Endothelial cell of umbilical vein (primary cell): ENCODE data around the gene TMEM184B. TPM values are rescaled to one million over a fixed set of nuclear protein-coding genes. Genes with fewer than 3 reads are reported as not detected.

Experiments used
- BruUV-seq: library from RNA; stranded (reverse); fragments of 400-500 nt; replicated peaks from 2 replicates; lab custom pipeline; 2021; lab: Mats Ljungman, UMichigan
- CTCF ChIA-PET: fragments of 300-600, 350-600 bp; sonication (Branson Sonifier 250); formaldehyde crosslinking; loops from one replicate; lab custom pipeline; 2021; ENCODE audit warnings: antibody characterized with exemption, inconsistent platforms; lab: Charles Lee
- POLR2A ChIA-PET: fragments of 300-600, 350-600 bp; sonication (Branson Sonifier 250); formaldehyde crosslinking; loops from one replicate; lab custom pipeline; 2021; ENCODE audit warnings: antibody characterized with exemption, inconsistent platforms; lab: Charles Lee
- DNase-seq: peaks from one replicate; pipeline ENCODE4 v3.0.0-alpha.2; 2011; ENCODE audit warnings: low read depth, low spot score
- FAIRE-seq: peaks from 2 replicates; lab custom pipeline; 2011; peaks lifted over from hg19 to GRCh38; lab: Jason Lieb, UNC
- H2AFZ ChIP-seq: 2 replicates; pipeline ENCODE4 v1.6.0; 2012; ENCODE audit warnings: low read depth, low read length, control low read depth, inconsistent platforms
- H3K27ac ChIP-seq: 2 replicates; pipeline ENCODE4 v1.5.1; 2011; ENCODE audit warnings: low read depth, mild to moderate bottlenecking, control low read depth, low read length, moderate library complexity; ENCODE audit not compliant: insufficient read depth
- H3K27me3 ChIP-seq, 2 experiments: 2 replicates each; pipeline versions ENCODE4 v1.6.0 to v1.6.1; 2011; ENCODE audit warnings: low read length in 2 of 2, mixed read lengths in 1 of 2; ENCODE audit not compliant: control insufficient read depth in 2 of 2, insufficient read depth in 2 of 2
- H3K36me3 ChIP-seq, 2 experiments: 2 replicates in 1 of 2; 3 replicates in 1 of 2; pipeline ENCODE4 v1.5.1; 2011; ENCODE audit warnings: low read length in 2 of 2, mild to moderate bottlenecking in 1 of 2, moderate library complexity in 1 of 2; ENCODE audit not compliant: control insufficient read depth in 2 of 2, insufficient read depth in 2 of 2; ENCODE audit errors: extremely low read depth in 1 of 2
- H3K4me1 ChIP-seq: 3 replicates; pipeline ENCODE4 v1.5.1; 2011; ENCODE audit warnings: mild to moderate bottlenecking, low read length; ENCODE audit not compliant: control insufficient read depth, insufficient read depth; ENCODE audit errors: extremely low read depth
- H3K4me2 ChIP-seq: 2 replicates; pipeline ENCODE4 v1.6.1; 2011; ENCODE audit warnings: low read length, control low read depth, mixed read lengths; ENCODE audit not compliant: insufficient read depth
- H3K4me3 ChIP-seq, 3 experiments: fragments of 200-600 bp in 1 of 3; sonication (generic), shearing (Covaris generic) in 1 of 3; replicated peaks in 1 of 3; 2 replicates each; pipeline ENCODE4 v1.5.1; 2011 to 2016; ENCODE audit warnings: control low read depth in 3 of 3, low read length in 3 of 3, mild to moderate bottlenecking in 2 of 3, inconsistent platforms in 1 of 3, low read depth in 1 of 3, moderate library complexity in 1 of 3; ENCODE audit not compliant: insufficient read depth in 1 of 3
- H3K79me2 ChIP-seq: 2 replicates; pipeline ENCODE4 v1.6.0; 2012; ENCODE audit warnings: low read length, inconsistent platforms; ENCODE audit not compliant: control insufficient read depth, insufficient read depth
- H3K9ac ChIP-seq: replicated peaks from 2 replicates; pipeline ENCODE3; 2011; ENCODE audit warnings: low read length, control low read depth; ENCODE audit not compliant: insufficient read depth; ENCODE audit errors: extremely low read depth
- H3K9me1 ChIP-seq: replicated peaks from 3 replicates; pipeline ENCODE4 v1.6.0; 2011; ENCODE audit warnings: mild to moderate bottlenecking, low read length; ENCODE audit not compliant: control insufficient read depth, insufficient read depth; ENCODE audit errors: extremely low read depth
- H3K9me3 ChIP-seq: replicated peaks from 2 replicates; pipeline ENCODE4 v1.5.1; 2012; ENCODE audit warnings: low read length, inconsistent platforms; ENCODE audit not compliant: control insufficient read depth, insufficient read depth
- H4K20me1 ChIP-seq: replicated peaks from 2 replicates; pipeline ENCODE3; 2011; ENCODE audit warnings: mild to moderate bottlenecking, low read length; ENCODE audit not compliant: control insufficient read depth, insufficient read depth; ENCODE audit errors: extremely low read depth
- EZH2 ChIP-seq: IDR thresholded peaks from 2 replicates; pipeline ENCODE4 v1.6.1; 2012; ENCODE audit warnings: borderline replicate concordance, low read depth, mild to moderate bottlenecking, moderate library complexity, low read length, inconsistent platforms; ENCODE audit not compliant: severe bottlenecking
- GATA2 ChIP-seq: IDR thresholded peaks from 2 replicates; pipeline ENCODE4 v1.7.0; 2011; ENCODE audit warnings: low read depth, mild to moderate bottlenecking, moderate library complexity, mixed read lengths, low read length; ENCODE audit not compliant: insufficient read length, insufficient read depth
- MYC ChIP-seq: IDR thresholded peaks from one replicate; pipeline ENCODE4 v1.6.1; 2011; ENCODE audit warnings: mild to moderate bottlenecking, low read depth, low read length
- POLR2A ChIP-seq: IDR thresholded peaks from 2 replicates; pipeline ENCODE4 v1.6.1; 2012; ENCODE audit warnings: low read depth, mild to moderate bottlenecking, control low read depth, low read length
- dilution Hi-C: fragments of 300-500 bp; cut with MboI; formaldehyde crosslinking; loops from one replicate; pipeline ENCODE4 v1.15.0; 2019; ENCODE audit warnings: low sequenced_read_pairs; ENCODE audit not compliant: extremely low pct_ligation_motif_present
- intact Hi-C: fragments of 100-400 bp; cut with micrococcal nuclease; formaldehyde crosslinking; loops from one replicate; pipeline ENCODE4 v1.10.0; 2022
- polyA plus RNA-seq, 4 experiments: library from polyadenylated mRNA; depleted of rRNA in 3 of 4; stranded (reverse) in 3 of 4; unstranded in 1 of 4; fragments of >200 nt; gene quantifications; 2 replicates each; pipeline versions ENCODE4 v1.2.1 to v1.2.3, GENCODE V29; 2011 to 2012; ENCODE audit warnings: missing spikeins in 1 of 4
- total RNA-seq: library from RNA; stranded (reverse); gene quantifications from 2 replicates; pipeline ENCODE4 v1.2.3, GENCODE V29; 2021
- TF ChIP-seq, protein P1 (sequence below): IDR thresholded peaks from 2 replicates; pipeline ENCODE4 v1.6.1; 2011; ENCODE audit not compliant: insufficient read depth, insufficient read length

TMEM184B gene
- total and polyA plus RNA-seq, 2 donors (not counting 3 experiments of a cell fraction or from before 2014, with no cell fraction given): 72.5 to 96.6 TPM

GRCh38 chr22:38207898-38208432 lies 64.8 kb downstream of the TMEM184B start:
- Histone ChIP-seq H3K4me3 (no peak overlapping the region), H3K4me1 (peaks cover 18% of the 10 kb centered on the region), H3K9me3 (no peaks in the 10 kb centered on the region), H3K36me3 (peaks cover 8 to 10% of the 10 kb centered on the region in 2 experiments), H4K20me1 (no peaks in the 10 kb centered on the region), H2AFZ (no peak overlapping the region), H3K9ac (no peak overlapping the region), H3K9me1 (no peaks in the 10 kb centered on the region), H3K27me3 (no peaks in the 10 kb centered on the region), H3K79me2 (peaks cover 94% of the 10 kb centered on the region), H3K27ac (no peak overlapping the region), H3K4me2 (no peak overlapping the region)
- CTCF ChIA-PET: interaction anchor here (1.1 to 1.4 kb wide), 3 partner anchors 32 to 93 kb away, joined by 3 to 5 read pairs (median 3); no protein-coding TSS in a partner anchor
- POLR2A ChIA-PET: no interaction called here
- TF ChIP-seq, protein P1, sequence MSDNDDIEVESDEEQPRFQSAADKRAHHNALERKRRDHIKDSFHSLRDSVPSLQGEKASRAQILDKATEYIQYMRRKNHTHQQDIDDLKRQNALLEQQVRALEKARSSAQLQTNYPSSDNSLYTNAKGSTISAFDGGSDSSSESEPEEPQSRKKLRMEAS: no peak
- TF ChIP-seq EZH2: no peak
- no peak for TF ChIP-seq GATA2
- dilution Hi-C loops: no loop called here
- intact Hi-C loops: no loop called here
- FAIRE-seq: no peak
- DNase-seq: no peak
- no TSS peak for BruUV-seq

DNA sequence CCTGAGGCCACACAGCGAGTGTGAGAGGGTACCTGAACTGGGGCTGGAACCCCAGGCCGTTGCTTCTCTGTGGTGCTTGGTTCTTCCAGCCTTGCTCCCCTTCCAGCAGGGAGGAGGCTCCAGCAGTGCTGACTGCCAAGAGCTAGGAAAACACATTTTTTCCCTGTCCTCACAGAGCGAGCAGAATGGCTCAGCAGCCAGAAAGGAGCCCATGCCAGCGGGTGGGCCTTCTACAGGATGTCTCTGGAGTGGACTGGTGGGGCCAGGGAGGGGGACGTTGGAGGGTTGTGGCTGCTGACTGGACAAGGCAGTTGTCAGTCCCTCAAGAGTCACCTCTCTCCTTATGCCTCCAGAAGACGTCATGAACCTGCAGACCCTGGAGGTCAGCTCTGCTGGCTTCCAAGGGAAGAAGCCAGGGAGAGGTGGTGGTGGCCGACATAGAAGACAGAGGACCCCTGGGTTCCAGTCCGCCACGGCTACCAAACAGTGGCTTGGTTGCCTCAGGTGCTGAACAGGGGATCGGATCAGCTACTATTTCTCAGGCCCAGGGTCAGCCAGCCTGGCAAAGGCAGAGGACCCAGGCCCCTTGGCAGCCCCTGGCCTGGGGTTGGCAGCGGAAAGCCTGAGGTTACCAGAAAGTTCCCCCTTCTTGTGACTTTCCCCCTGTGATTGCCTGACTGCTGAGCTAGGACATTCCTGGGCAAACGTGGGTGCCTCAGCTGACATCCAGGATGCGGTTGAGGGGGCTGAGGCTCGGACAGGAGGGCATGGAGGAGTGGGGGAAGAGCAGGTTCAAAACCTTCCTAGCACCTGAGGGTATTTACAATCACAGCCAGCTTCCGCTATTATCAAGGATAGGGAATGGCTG lies 67.3 kb downstream of the TMEM184B start:
- Histone ChIP-seq H3K79me2 (peaks cover 80% of the 10 kb centered on the region), H2AFZ (no peak overlapping the region), H3K4me3 (no peak overlapping the region), H3K27me3 (no peaks in the 10 kb centered on the region), H3K4me1 (peaks cover 24% of the 10 kb centered on the region), H3K9me1 (no peaks in the 10 kb centered on the region), H3K9ac (no peak overlapping the region), H3K9me3 (no peaks in the 10 kb centered on the region), H4K20me1 (no peaks in the 10 kb centered on the region), H3K36me3 (peaks cover 8% of the 10 kb centered on the region in 2 experiments), H3K4me2 (peak overlapping the region; percentile 69), H3K27ac (peak overlapping the region; percentile 92)
- ChIA-PET POLR2A (interaction anchor here (0.6 to 1.8 kb wide), 3 partner anchors 29 to 91 kb away, joined by 3 to 6 read pairs (median 3); no protein-coding TSS in a partner anchor), CTCF (interaction anchor here (0.6 to 4.3 kb wide), 6 partner anchors 24 to 153 kb away, joined by 3 to 42 read pairs (median 6); no protein-coding TSS in a partner anchor)
- dilution Hi-C loops (no loop called here), intact Hi-C loops (no loop called here)
- TF ChIP-seq MYC: no peak
- TF ChIP-seq POLR2A: peak; percentile 19
- FAIRE-seq: peak; percentile 62
- no TSS peak for BruUV-seq
- DNase-seq: peak; percentile 77
